Left lung (tissue), 10 donors: ENCODE measurements around the gene TTLL8. TPM values are rescaled to one million over a fixed set of nuclear protein-coding genes. Genes with fewer than 3 reads are reported as not detected.

Experiments
- ATAC-seq: fragments of 200-7000 bp; cut with Tn5 transposase; one replicate; pipeline ENCODE4 v1.9.1; 2020; ENCODE audit warnings: moderate library complexity
- DNase-seq, 4 donors: peaks; one replicate each; pipeline ENCODE4 v3.0.0-alpha.2; 2013 to 2020
- H3K27ac ChIP-seq, 2 donors: fragments of 200-600 bp; sonication (generic) in 1 of 2; one replicate each; pipeline versions ENCODE4 v1.5.0 to v1.8.0; 2020 to 2021
- H3K27me3 ChIP-seq, 2 donors: fragments of 200-600 bp; sonication (generic) in 1 of 2; one replicate each; pipeline versions ENCODE4 v1.5.0 to v1.8.0; 2020 to 2021
- H3K36me3 ChIP-seq, 2 donors: fragments of 200-600 bp; sonication (generic) in 1 of 2; one replicate each; pipeline versions ENCODE4 v1.5.0 to v1.8.0; 2020 to 2021
- H3K4me1 ChIP-seq, 2 donors: fragments of 200-600 bp; one replicate each; pipeline ENCODE4 v1.8.0; 2021
- H3K4me3 ChIP-seq, 2 donors: fragments of 200-600 bp; sonication (generic) in 1 of 2; one replicate each; pipeline versions ENCODE4 v1.5.0 to v1.8.0; 2020 to 2021; ENCODE audit warnings: mild to moderate bottlenecking in 1 of 2
- H3K9me3 ChIP-seq, 2 donors: fragments of 200-600 bp; sonication (generic) in 1 of 2; one replicate each; pipeline versions ENCODE4 v1.5.0 to v1.8.0; 2020 to 2021
- CTCF ChIP-seq, 2 donors: fragments of 200-600 bp; sonication (generic) in 1 of 2; IDR thresholded peaks; one replicate each; pipeline versions ENCODE4 v1.5.0 to v1.8.0; 2021; ENCODE audit warnings: antibody characterized with exemption in 2 of 2
- intact Hi-C, 2 donors: fragments of 100-400 bp; cut with DNase I; formaldehyde crosslinking; loops; one replicate each; pipeline versions ENCODE4 v1.11.2 to v1.14.2; 2022
- polyA plus RNA-seq, 6 donors: library from polyadenylated mRNA; unstranded; fragments of 120-200 nt; gene quantifications; one replicate each; pipeline ENCODE4 v1.2.1, GENCODE V29; 2013; ENCODE audit not compliant: insufficient read length in 6 of 6
- total RNA-seq, 2 donors: library from RNA; stranded (reverse); fragmentation: NEBNext Ultra II Directional; extraction: Animal tissue kit (Norgen Biotek cat#: 25700); gene quantifications; one replicate each; pipeline ENCODE4 v1.2.1, GENCODE V29; 2021
- donor health status: DM: no; HTN: yes; CAD: no.
- donor health status: DM: no; HTN: no; CAD: no.

Gene TTLL8
- total and polyA plus RNA-seq, 8 donors, result not detected

GRCh38 chr22:49999946-50000586 lies 58.0 kb downstream of the TTLL8 start:
- Histone ChIP-seq H3K27ac (no peak overlapping the region), H3K27me3 (peaks cover 6 to 11% of the 10 kb centered on the region in 2 donors), H3K4me3 (peak overlapping the region in 1 of 2 donors; percentile 32), H3K4me1 (peaks cover 0 to 14% of the 10 kb centered on the region in 2 donors), H3K36me3 (no peaks in the 10 kb centered on the region), H3K9me3 (no peaks in the 10 kb centered on the region)
- intact Hi-C loops, result no loop called here
- no peak for TF ChIP-seq CTCF (IDR thresholded peaks at IDR 0.05)
- DNase-seq (peak in 1 of 4 donors; percentile 70), ATAC-seq (no peak)

- TF ChIP-seq CTCF (IDR thresholded peaks at IDR 0.05), result no peak
Measured at GRCh38 chr22:49999063-49999945, 58.8 kb downstream of the TTLL8 start.

GRCh38 chr22:49998718-49999062 lies 59.4 kb downstream of the TTLL8 start:
- Histone ChIP-seq H3K36me3 (no peaks in the 10 kb centered on the region), H3K9me3 (no peaks in the 10 kb centered on the region), H3K27me3 (peaks cover 6 to 11% of the 10 kb centered on the region in 2 donors), H3K4me1 (peaks cover 0 to 14% of the 10 kb centered on the region in 2 donors), H3K27ac (no peak overlapping the region), H3K4me3 (no peak overlapping the region)
- intact Hi-C loops, result no loop called here
- no peak for TF ChIP-seq CTCF (IDR thresholded peaks at IDR 0.05)
- no peak for ATAC-seq
- DNase-seq, result no peak

More at GRCh38 chr22:49999063-49999945, 58.8 kb downstream of the TTLL8 start:
- H3K27me3 ChIP-seq, result peaks cover 6 to 11% of the 10 kb centered on the region in 2 donors
- H3K36me3 ChIP-seq, result no peaks in the 10 kb centered on the region
- H3K4me1 ChIP-seq, result peaks cover 0 to 14% of the 10 kb centered on the region in 2 donors
- DNase-seq (peak in 2 of 4 donors; percentile 32 to 89), ATAC-seq (peak; percentile 59)
- intact Hi-C loops, result no loop called here
- peak overlapping the region in 1 of 2 donors; percentile 32 for H3K4me3 ChIP-seq
- H3K9me3 ChIP-seq, result no peaks in the 10 kb centered on the region
- no peak overlapping the region for H3K27ac ChIP-seq

- Histone ChIP-seq H3K4me1 (peaks cover 0 to 20% of the 10 kb centered on the region in 2 donors), H3K36me3 (no peaks in the 10 kb centered on the region), H3K27me3 (peaks cover 6 to 11% of the 10 kb centered on the region in 2 donors), H3K9me3 (no peaks in the 10 kb centered on the region), H3K4me3 (no peak overlapping the region), H3K27ac (no peak overlapping the region)
- intact Hi-C loops, result no loop called here
- no peak for TF ChIP-seq CTCF (IDR thresholded peaks at IDR 0.05)
- peak in 1 of 4 donors; percentile 69 for DNase-seq
- no peak for ATAC-seq
Measured at GRCh38 chr22:49997932-49998717, 60.0 kb downstream of the TTLL8 start.
